Progenitor cell of endocrine pancreas (in vitro differentiated cells): Measurements from ENCODE around the gene ETV4. TPM values are rescaled to one million over a fixed set of nuclear protein-coding genes. Genes with fewer than 3 reads are reported as not detected.

Source experiments
- DNase-seq: peaks from one replicate; pipeline ENCODE4 v3.0.0; 2021; ENCODE audit warnings: low spot score; ENCODE audit not compliant: unreplicated experiment
- H3K27ac Mint-ChIP-seq: 2 replicates; pipeline ENCODE4 v1.8.0; 2021; ENCODE audit warnings: mild to moderate bottlenecking, moderate library complexity, mixed read lengths
- H3K27me3 Mint-ChIP-seq: 2 replicates; pipeline ENCODE4 v1.8.0; 2021; ENCODE audit warnings: mixed read lengths
- H3K36me3 Mint-ChIP-seq: 2 replicates; pipeline ENCODE4 v1.8.0; 2022; ENCODE audit warnings: mixed read lengths; ENCODE audit not compliant: insufficient read depth
- H3K4me1 Mint-ChIP-seq: 2 replicates; pipeline ENCODE4 v1.8.0; 2021; ENCODE audit warnings: low read depth, mixed read lengths
- H3K4me3 Mint-ChIP-seq: 2 replicates; pipeline ENCODE4 v1.8.0; 2021; ENCODE audit warnings: low read depth, mild to moderate bottlenecking, moderate library complexity, mixed read lengths
- H3K9me3 Mint-ChIP-seq: 2 replicates; pipeline ENCODE4 v1.8.0; 2021; ENCODE audit warnings: low read depth, mixed read lengths
- total RNA-seq: library from RNA; stranded (reverse); gene quantifications from 2 replicates; pipeline ENCODE4 v1.2.1, GENCODE V29; 2021
- TF ChIP-seq, protein P1 (sequence below): fragments of 200-600 bp; sonication (generic); IDR thresholded peaks from one replicate; pipeline ENCODE4 v1.5.0; 2021; ENCODE audit warnings: antibody characterized with exemption, mild to moderate bottlenecking; ENCODE audit not compliant: unreplicated experiment

Gene ETV4
- total RNA-seq, 1 donor from 2014 or later = 84.3 TPM

DNA sequence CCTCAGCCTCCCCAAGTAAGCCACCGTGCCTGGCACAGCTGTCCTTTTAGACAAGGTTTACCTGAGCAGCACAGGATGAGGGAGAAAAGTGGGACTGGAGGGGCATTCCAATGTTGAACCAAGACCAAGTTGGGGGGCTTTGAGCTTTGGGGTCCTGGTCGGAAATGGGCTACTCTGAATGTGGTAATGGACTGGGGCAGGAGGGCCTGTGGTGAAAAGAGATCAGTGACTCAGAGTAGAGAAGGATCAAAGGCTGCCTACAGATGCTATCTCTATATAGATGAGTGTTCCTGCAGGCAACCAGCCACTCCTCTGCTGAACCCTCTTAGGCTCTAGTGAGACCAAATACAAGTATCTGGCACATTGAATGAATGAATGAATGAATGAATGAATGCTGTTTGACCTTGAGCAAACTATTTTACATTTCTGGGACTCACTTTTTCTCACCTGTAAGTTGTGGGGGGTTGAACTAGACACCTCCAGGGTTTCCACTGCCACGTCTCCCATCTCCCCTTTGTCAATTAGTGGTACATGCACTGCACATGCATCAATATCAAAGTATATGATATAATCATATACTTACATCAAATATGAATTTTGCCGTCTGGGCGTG is 26.3 kb upstream of the ETV4 start:
- Mint-ChIP-seq H3K27ac (no peak overlapping the region), H3K4me3 (no peak overlapping the region), H3K9me3 (no peaks in the 10 kb centered on the region), H3K36me3 (no peaks in the 10 kb centered on the region), H3K27me3 (peaks cover 7% of the 10 kb centered on the region), H3K4me1 (peaks cover 36% of the 10 kb centered on the region)
- TF ChIP-seq, protein P1, sequence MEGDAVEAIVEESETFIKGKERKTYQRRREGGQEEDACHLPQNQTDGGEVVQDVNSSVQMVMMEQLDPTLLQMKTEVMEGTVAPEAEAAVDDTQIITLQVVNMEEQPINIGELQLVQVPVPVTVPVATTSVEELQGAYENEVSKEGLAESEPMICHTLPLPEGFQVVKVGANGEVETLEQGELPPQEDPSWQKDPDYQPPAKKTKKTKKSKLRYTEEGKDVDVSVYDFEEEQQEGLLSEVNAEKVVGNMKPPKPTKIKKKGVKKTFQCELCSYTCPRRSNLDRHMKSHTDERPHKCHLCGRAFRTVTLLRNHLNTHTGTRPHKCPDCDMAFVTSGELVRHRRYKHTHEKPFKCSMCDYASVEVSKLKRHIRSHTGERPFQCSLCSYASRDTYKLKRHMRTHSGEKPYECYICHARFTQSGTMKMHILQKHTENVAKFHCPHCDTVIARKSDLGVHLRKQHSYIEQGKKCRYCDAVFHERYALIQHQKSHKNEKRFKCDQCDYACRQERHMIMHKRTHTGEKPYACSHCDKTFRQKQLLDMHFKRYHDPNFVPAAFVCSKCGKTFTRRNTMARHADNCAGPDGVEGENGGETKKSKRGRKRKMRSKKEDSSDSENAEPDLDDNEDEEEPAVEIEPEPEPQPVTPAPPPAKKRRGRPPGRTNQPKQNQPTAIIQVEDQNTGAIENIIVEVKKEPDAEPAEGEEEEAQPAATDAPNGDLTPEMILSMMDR = no peak
- no peak for DNase-seq

DNA sequence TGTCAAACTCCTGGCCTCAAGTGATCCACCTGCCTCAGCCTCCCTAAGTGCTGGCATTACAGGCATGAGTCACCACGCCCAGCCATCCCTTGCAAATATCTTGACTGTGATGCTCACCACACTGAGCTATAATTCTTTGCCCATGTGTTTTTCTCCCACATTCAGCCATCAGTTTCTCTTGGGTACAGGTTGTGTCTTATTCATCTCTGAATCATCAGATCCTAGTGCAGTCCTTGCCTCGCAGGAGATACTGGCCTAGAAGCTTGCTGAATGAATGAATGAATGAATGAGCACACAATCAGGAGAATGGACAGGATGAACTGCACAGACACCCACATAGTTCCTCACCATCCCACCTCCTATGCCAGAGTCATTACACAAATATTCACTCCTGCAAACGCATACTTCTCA is 24.4 kb upstream of the ETV4 start:
- no peak overlapping the region for H3K4me3 Mint-ChIP-seq
- H3K27ac Mint-ChIP-seq = no peak overlapping the region
- H3K9me3 Mint-ChIP-seq = no peaks in the 10 kb centered on the region
- TF ChIP-seq, protein P1 = no peak
- no peak for DNase-seq
- peaks cover 7% of the 10 kb centered on the region for H3K27me3 Mint-ChIP-seq
- H3K36me3 Mint-ChIP-seq = no peaks in the 10 kb centered on the region
- H3K4me1 Mint-ChIP-seq = peaks cover 29% of the 10 kb centered on the region

GRCh38 chr17:43568506-43569082 is 22.5 kb upstream of the ETV4 start:
- H3K27ac Mint-ChIP-seq = peak overlapping the region; percentile 16
- peaks cover 17% of the 10 kb centered on the region for H3K4me1 Mint-ChIP-seq
- no peaks in the 10 kb centered on the region for H3K36me3 Mint-ChIP-seq
- H3K4me3 Mint-ChIP-seq = no peak overlapping the region
- TF ChIP-seq, protein P1 = no peak
- DNase-seq = no peak
- peaks cover 14% of the 10 kb centered on the region for H3K27me3 Mint-ChIP-seq
- no peaks in the 10 kb centered on the region for H3K9me3 Mint-ChIP-seq

- TF ChIP-seq, protein P1 = no peak
- Mint-ChIP-seq H3K4me1 (peaks cover 22% of the 10 kb centered on the region), H3K27me3 (peaks cover 28% of the 10 kb centered on the region), H3K4me3 (no peak overlapping the region), H3K36me3 (no peaks in the 10 kb centered on the region), H3K9me3 (no peaks in the 10 kb centered on the region), H3K27ac (no peak overlapping the region)
- DNase-seq = no peak
These were observed 17.8 kb upstream of the ETV4 start for GRCh38 chr17:43563600-43564594.
